Body of pancreas (tissue), 4 donors: Measurements from ENCODE around the gene RACK1. TPM values are rescaled to one million over a fixed set of nuclear protein-coding genes. Genes with fewer than 3 reads are reported as not detected.
A peak's percentile ranks its signal among the peaks of the same experiment; 100 is the strongest.

ENCODE experiments used
- ATAC-seq: fragments of 150-250 bp; one replicate; pipeline ENCODE4 v1.9.1; 2016
- DNase-seq, 4 donors: peaks; one replicate each; pipeline ENCODE4 v3.0.0-alpha.2; 2019
- H3K27ac ChIP-seq, 4 donors: fragments of 200-600 bp; sonication (generic); 1 replicate in 3 of 4; 2 replicates in 1 of 4; pipeline versions ENCODE4 v1.5.1 to v1.6.1; 2016 to 2019; ENCODE audit warnings: mild to moderate bottlenecking in 1 of 4, mixed read lengths in 1 of 4, moderate library complexity in 1 of 4
- H3K27me3 ChIP-seq, 2 donors: fragments of 200-600 bp; sonication (generic); one replicate each; pipeline ENCODE4 v1.6.0; 2016; ENCODE audit warnings: mild to moderate bottlenecking in 1 of 2
- H3K36me3 ChIP-seq, 2 donors: fragments of 200-600 bp; sonication (generic); replicated peaks in 1 of 2; 2 replicates each; pipeline ENCODE4 v1.5.1; 2016; ENCODE audit warnings: low read depth in 2 of 2; ENCODE audit not compliant: insufficient read depth in 1 of 2
- H3K4me1 ChIP-seq: fragments of 200-600 bp; sonication (generic); one replicate; pipeline ENCODE4 v1.6.0; 2016
- H3K4me3 ChIP-seq, 2 donors: fragments of 200-600 bp; sonication (generic); 1 replicate in 1 of 2; 2 replicates in 1 of 2; pipeline ENCODE4 v1.5.1; 2016 to 2019
- H3K9me3 ChIP-seq, 3 donors: fragments of 200-600 bp; sonication (generic); 1 replicate in 2 of 3; 2 replicates in 1 of 3; pipeline ENCODE4 v1.5.1; 2016
- CTCF ChIP-seq, 7 experiments: fragments of 450-650 bp in 4 of 7; fragments of 200-600 bp in 3 of 7; sonication (generic) in 3 of 7; IDR thresholded peaks; one replicate each; pipeline ENCODE4 v1.5.1; 2016 to 2019; ENCODE audit warnings: antibody characterized with exemption in 7 of 7
- POLR2A ChIP-seq, 3 donors: fragments of 450-650 bp; IDR thresholded peaks; one replicate each; pipeline ENCODE4 v1.6.1; 2016; ENCODE audit warnings: antibody characterized with exemption in 3 of 3, mild to moderate bottlenecking in 2 of 3
- WGBS, 2 donors: methylation state at CpG; one replicate each; pipeline ENCODE4 v1.1.5; 2017; 5-methylcytosine and 5-hydroxymethylcytosine counted together
- intact Hi-C: fragments of 100-400 bp; cut with DNase I; formaldehyde crosslinking; loops from one replicate; pipeline ENCODE4 v1.15.1; 2023
- total RNA-seq, 2 donors: library from RNA; depleted of rRNA; stranded (reverse); fragments of >200 nt; gene quantifications; one replicate each; pipeline ENCODE4 v1.1.0, GENCODE V29; 2016

Gene RACK1
- total RNA-seq, 2 donors from 2014 or later = 1,136 to 1,977 TPM

GRCh38 chr5:181261320-181262049, 17.8 kb upstream of the RACK1 start:
- no peaks in the 10 kb centered on the region for H3K9me3 ChIP-seq
- H3K27ac ChIP-seq = peak overlapping the region; percentile 96 to 97 (median 97)
- H3K27me3 ChIP-seq = no peaks in the 10 kb centered on the region
- TF ChIP-seq CTCF (IDR thresholded peaks at IDR 0.05) = no peak
- peak; percentile 31 to 64 (median 54) for TF ChIP-seq POLR2A (IDR thresholded peaks at IDR 0.05)
- no peaks in the 10 kb centered on the region for H3K36me3 ChIP-seq
- DNase-seq (peak; percentile 66 to 76 (median 71)), ATAC-seq (peak; percentile 72)
- intact Hi-C loops = no loop called here
- H3K4me1 ChIP-seq = peaks cover 36% of the 10 kb centered on the region
- peak overlapping the region; percentile 72 to 97 for H3K4me3 ChIP-seq
- WGBS, 2 donors = 0% methylated on average over 7 to 40 of the region's 59 CpGs

- Histone ChIP-seq H3K27ac (peak within 1 kb of the TSS; percentile 96 to 97 (median 97)), H3K4me3 (peak within 1 kb of the TSS; percentile 72 to 97), H3K4me1 (peaks cover 43% of the 10 kb centered on the region), H3K9me3 (no peaks in the 10 kb centered on the region), H3K27me3 (no peaks in the 10 kb centered on the region), H3K36me3 (no peaks in the 10 kb centered on the region)
- peak; percentile 93 for ATAC-seq
- TF ChIP-seq POLR2A (IDR thresholded peaks at IDR 0.05) = peak; percentile 88 to 96 (median 95)
- TF ChIP-seq CTCF (IDR thresholded peaks at IDR 0.05) = peak in 3 of 7 experiments; percentile 16 to 19 (median 17)
- peak; percentile 88 to 93 (median 92) for DNase-seq
- intact Hi-C loops = no loop called here
- WGBS, 2 donors = 0% methylated on average over 7 to 42 of the region's 43 CpGs
These were observed 17.1 kb upstream of the RACK1 start, which contains the start of gene TRIM52 for GRCh38 chr5:181260720-181261319. TRIM52 (minus strand) TSS chr5:181261143; CDS start chr5:181260813, 330 bp downstream.

GRCh38 chr5:181259974-181260719, 16.4 kb upstream of the RACK1 start:
- TF ChIP-seq CTCF (IDR thresholded peaks at IDR 0.05) (no peak), POLR2A (IDR thresholded peaks at IDR 0.05) (no peak)
- peaks cover 49% of the 10 kb centered on the region for H3K4me1 ChIP-seq
- 1 to 2% methylated on average over 25 to 26 of the region's 26 CpGs for WGBS, 2 donors
- H3K4me3 ChIP-seq = peak overlapping the region; percentile 72 to 97
- peak overlapping the region; percentile 96 to 97 (median 97) for H3K27ac ChIP-seq
- ATAC-seq (no peak), DNase-seq (no peak)
- no peaks in the 10 kb centered on the region for H3K36me3 ChIP-seq
- H3K9me3 ChIP-seq = no peaks in the 10 kb centered on the region
- intact Hi-C loops = no loop called here
- H3K27me3 ChIP-seq = no peaks in the 10 kb centered on the region

GRCh38 chr5:181259283-181259682, 15.6 kb upstream of the RACK1 start:
- intact Hi-C loops = no loop called here
- 11 to 17% methylated on average over 2 of the region's 2 CpGs for WGBS, 2 donors
- TF ChIP-seq CTCF (IDR thresholded peaks at IDR 0.05) (no peak), POLR2A (IDR thresholded peaks at IDR 0.05) (no peak)
- Histone ChIP-seq H3K4me1 (peaks cover 58% of the 10 kb centered on the region), H3K9me3 (no peaks in the 10 kb centered on the region), H3K27me3 (no peaks in the 10 kb centered on the region), H3K36me3 (peaks cover 0 to 2% of the 10 kb centered on the region in 2 donors), H3K4me3 (peak overlapping the region in 1 of 2 donors; percentile 72), H3K27ac (peak overlapping the region in 2 of 4 donors; percentile 97)
- ATAC-seq = no peak
- DNase-seq = no peak
